ENCODE data around the gene CCR5.
"Not testable (repeated sequence)": the region's sequence is repeated elsewhere in the genome, so short reads cannot be mapped to it uniquely, and the experiment has no call there.

CCR5 gene

DNA sequence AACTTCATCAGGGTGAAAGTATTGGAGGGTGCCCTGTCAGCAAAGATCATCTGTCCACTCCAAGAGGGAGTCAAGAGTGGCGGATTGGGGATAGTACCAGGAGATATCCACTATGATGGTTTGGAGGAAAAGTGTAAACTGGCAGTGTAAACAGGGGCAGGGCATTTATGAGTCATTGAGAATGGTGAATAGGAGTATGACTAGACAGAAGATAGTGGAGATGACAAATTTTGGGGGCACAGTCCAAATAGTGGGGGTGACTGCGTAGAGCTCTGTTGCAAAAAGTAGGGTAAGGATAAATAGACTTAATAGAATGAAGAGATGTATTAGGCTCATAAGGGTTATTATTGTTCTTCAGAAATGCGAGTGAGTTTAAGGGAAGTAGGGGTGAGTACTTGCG lies 18.1 kb downstream of the CCR5 start:
- not testable (repeated sequence) for DNase-seq

DNA sequence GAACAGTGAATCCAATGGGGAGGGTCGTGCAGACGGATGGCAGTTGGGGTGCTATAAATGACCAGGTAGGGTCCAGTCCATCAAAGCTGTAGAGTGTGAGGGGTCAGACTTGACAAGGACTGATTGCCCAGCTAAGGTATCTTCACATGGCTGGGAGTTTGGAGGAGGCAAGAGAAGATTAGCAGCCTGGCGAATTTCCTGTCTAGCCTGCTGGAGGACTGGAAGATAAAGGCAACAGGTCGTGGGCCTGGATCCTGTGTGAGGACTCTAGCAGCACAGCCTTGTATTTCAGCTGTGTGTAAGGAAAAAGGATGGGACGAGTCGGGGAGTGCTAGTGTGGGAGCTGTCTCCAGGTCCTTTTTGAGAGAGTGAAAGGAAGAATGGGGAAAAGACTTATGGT lies 18.6 kb downstream of the CCR5 start:
- no peak for DNase-seq

DNA sequence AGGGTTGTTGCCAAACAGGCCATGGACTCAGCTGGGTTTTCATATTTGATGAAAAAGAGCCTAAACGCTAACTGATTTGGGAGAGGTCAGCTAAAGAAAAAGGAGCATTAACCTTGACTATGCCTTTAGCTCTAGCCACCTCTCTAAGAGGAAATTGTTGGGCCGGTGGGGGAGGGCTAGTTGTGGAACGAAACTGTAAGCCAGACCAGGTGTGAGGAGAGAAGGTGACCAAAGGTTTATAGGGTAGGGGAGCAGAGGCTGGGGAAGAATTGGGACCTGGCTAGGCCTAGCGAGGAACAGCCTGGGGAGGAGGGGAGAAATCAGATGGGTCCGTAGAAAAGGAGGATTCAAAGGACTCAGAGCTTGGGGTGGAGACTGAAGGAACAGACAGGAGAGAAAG lies 20.8 kb downstream of the CCR5 start:
- not testable (repeated sequence) for DNase-seq

DNA sequence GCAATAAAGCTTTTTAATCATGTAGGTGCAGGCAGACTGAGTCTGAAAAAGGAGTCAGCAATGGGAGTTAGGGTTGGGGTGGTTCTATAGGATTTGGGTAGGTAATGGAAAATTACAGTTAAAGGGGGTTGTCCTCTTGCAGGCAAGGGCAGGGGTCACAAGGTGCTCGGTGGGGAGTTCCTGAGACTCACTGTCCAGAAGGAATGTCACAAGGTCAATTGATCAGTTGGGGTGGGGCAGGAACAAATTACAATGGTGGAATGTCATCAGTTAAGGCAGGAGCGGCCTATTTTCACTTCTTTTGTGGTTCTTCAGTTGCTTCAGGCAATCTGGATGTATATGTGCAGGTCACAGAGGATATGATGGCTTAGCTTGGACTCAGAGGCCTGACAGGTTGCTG lies 22.3 kb downstream of the CCR5 start:
- DNase-seq, result no peak

DNA sequence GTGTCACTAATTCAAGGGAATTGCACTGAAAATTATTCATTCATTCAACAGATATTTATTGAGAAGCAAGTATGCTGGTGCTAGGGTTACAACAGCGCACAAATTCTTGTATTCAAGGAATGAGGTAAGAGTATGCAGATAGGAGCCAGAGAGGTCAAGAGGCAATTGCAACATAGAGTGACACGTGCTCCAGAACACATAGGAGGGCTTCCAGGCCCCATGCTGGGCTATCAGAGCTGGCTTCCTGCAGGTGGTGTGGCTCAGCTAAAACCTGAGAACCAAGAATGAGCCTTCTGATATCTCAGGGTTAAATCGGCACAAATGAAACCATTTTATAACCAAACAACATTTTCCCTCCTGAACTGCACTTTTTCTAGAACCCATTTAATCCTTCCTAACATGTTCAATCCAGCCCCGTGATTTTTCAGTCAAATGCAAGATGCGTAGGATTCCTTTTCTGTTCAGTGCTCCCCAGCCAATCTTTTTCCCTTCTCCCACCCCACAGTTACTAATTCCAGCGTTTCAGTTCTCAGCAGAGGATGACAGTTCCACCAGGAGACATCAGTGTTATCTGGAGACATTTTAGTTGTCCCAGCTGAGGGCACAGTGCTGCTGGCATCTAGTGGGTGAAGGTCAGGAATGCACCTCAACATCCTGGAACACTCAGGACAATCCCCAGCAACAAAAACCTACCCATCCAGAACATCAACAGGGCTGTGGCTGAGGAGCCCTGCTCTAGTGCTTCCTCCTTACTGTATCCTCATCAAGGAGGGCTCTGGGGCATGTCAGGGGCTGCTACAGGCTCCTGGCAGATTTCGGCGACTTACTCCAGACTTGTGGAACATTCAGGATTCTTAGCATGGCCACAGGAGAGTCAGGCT lies 23.0 kb downstream of the CCR5 start:
- no peak for DNase-seq

DNA sequence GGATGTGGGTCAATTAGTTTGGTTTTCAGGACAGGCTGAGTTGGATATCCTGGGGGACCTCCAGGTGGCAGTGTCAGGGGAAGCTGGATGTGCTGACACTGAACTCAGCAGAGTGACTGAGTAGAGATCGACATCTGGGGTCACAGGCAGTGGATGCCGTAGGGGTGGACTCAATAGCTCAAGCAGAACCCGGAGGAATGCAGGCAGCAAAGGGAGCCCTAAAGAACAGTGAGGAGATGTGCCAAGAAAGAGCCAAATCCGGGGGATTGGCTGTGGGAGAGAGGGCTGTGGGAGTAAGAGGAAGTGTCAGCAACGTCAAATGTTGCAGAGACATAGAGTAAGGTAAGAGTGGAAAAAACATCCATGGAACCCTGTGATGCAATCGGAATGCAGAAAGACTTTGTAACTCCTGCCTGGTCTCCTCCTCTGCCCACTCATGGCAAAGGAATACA lies 24.5 kb downstream of the CCR5 start:
- DNase-seq, result no peak

DNA sequence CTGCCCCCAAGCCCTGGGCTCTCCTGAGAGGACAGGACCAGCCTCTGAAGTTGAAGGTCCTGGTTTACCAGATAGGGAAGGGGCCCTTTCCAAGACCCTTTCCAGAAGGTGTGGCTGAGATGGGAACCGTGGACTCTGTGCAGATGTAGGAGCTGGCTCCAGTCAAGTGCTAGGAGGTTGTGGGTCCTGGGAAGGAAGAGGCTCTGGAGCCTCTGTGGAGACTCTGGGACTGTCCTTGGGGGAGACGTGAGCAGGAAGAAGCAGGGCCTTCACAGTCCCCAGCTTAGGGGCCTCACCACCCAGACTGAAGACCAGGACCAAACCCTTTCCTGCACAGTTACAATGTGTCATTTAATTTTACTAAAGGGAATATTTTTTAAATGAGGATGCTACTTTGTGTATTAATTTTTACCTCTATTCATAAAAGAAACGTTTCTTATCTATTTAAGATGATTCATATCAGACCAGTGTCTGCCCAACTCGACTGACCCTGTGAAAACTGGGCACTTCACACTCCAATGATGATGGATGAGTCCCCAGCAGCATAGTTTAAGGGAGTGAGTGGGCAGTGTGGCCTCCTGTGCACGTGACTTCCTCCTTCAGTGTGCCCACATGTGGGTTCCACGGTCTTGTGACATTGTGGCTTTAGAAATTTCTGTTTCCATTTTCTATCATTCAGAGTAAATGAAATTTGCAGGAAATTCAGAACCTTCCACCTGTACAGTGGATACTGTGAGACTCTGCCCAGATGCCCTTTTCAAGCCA lies 25.2 kb downstream of the CCR5 start:
- no peak for DNase-seq

DNA sequence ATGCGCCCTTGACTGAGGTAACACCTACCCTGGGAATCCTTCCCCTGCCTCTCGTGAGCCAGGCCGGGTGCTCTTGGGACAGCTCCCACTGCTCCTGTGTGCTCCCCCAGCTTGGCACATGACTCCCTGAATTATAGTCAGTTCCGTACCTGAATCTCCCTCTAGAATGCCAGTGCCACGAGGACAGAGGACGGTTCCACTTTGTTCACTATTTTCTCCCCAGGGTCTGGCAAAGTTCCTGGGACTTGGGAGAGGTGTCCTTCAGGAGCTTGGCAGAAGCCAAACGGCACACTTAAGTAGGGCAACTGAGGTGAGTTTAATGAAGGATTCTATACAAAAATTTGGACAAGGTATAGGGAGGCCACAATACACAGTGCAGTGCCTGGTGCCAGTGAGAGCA lies 26.4 kb downstream of the CCR5 start:
- no peak for DNase-seq

DNA sequence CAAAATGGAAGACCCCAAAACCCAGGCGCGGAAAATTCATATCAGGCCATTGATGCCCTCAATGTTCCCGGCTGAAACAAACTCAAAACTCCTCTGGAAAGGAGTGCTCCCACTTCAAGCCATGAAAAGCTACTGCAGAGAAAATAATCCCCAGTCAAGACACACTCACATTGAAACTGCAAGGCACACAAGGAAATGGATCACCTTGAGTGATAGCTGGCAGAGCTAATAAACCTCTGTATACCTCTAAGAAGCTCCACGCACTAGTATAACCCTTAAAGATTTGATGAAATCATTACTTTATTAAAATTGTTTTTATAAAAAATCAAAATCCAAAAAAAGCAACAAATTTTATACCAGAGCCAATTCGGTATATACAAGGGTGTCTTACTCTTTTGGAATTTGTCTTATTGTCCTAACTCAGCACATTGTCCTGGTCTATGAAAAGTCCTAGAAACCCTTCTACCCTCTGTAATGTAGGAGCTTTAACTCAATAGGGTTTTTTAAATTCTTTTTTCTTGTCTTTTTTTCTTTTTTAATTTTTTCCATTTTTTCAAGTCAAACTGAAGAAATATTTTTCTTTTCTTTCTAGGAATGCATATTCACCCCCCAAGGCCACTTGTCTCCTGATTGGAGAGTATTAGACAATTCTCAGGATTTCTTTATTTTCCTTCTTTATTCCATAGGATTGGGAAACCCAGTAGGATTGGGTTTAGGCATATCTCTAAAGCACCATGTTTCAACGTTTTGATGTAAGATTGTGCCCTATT lies 27.6 kb downstream of the CCR5 start:
- no peak for DNase-seq

DNA sequence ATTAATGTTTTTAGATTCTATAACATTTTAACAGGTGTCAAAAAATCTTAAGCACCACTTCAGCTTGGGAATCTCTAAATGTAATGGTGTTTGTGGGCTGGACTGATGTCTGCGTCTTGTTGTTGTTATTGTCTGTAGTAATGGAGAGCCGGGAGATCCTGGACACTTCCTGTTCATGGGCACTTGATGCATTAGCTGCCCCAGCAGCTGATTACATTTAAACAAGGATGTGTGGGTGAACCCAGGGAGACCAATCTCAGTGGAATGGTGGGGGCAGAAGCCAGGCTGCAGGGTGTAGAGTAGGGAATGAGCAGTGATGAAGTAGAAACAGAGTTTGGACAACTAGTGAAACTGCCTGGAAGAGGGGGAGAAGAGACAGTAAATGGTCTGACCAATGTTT lies 28.4 kb downstream of the CCR5 start:
- no peak for DNase-seq

DNA sequence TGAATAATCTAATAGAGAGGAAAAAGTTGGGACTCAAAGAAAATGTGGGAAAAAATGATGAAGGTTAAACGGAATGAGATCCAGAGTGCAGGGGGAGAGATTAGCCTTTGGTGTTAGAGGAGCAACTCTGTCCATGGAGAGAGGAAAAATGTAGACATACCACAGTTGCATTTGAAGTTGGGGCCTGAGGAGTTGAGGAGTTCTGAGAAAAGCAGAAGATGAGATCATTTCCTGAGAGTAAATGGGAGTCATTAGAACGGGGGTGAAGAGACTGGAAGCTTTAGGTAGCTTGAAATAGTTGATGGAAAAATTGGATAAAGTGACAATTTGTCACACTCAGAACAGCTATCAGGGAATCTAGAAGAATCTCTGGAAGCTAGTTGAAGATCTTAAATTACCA lies 28.8 kb downstream of the CCR5 start:
- DNase-seq, result no peak

DNA sequence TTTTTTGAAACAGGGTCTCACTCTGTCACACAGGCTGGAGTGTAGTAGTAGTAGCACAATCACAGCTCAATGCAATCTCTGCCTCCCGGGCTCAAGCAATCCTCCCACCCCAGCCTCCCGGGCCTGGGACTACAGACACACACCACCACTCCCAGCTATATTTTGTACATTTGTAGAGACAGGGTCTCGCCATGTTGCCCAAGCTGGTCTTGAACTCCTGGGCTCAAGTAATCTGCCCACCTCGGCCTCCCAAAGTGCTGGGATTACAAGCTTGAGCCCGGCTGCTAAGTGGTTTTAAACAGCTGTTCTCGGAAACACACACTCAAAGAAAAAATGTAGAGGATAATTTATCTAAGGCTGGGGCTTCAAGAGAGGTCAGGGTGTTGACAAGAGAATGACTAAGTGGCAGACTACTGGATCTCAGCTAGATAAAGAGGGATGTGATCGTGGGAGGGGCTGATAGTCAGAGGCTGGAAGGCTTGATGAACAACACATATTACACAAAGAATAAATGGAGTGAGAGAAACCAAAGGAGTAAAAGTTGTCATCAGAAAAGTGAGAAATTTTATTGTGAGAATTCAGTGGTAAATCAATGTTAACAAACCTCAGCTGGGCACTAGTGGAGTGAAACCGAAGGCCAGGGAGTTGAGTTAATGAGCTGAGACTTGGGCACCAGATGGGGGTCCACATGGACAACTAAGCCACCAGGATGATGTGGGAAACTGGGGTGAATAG lies 29.4 kb downstream of the CCR5 start:
- DNase-seq, result no peak

DNA sequence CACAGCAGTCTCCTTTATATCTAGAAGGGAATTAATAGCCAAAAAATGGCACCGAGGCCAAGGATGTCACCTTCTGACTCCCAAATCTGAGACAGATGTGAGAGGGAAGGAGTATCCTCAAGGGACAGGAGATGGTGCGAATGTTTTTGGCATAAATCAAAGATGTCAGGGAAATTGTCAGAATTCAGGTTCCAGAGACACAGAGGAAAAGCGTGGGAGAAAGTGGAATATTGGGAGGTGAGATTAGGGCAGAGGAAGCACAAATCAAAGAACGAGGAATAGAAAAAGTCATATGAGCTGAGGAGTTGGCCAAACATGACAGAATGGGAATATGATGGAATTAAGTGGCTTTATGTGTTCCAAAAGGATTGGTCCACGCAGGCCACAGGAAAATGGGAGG lies 30.1 kb downstream of the CCR5 start:
- DNase-seq, result no peak

DNA sequence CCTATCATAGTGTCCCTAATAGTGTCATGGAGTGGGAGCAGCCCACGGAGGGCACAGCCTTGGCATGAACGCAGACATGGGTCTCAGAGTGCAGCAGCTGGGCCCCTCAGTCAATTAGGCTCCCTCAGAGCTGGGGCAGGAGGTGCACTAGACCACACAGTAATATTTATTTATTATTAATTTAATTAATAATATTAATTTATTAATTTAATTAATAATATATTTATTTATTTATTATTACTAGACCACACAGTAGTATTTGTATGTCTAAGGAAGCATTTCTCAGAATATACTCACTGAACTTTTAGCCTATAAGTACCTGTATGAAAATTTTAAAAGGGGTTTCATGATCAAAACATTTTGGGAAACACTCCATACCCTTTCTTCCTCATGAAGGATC lies 30.8 kb downstream of the CCR5 start:
- no peak for DNase-seq

DNA sequence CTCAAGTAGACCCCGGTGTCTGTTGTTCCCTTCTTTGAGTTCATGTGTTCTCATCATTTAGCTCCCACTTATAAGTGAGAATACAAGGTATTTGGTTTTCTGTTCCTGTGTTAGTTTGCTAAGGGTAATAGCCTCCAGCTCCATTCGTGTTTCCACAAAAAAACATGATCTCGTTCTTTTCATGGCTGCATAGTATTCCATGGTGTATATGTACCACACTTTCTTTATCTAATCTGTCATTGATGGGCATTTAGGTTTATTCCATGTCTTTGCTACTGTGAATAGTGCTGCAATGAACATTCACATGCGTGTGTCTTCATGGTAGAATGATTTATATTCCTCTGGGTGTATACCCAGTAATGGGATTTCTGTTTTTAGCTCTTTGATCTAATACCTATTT lies 32.2 kb downstream of the CCR5 start:
- not testable (repeated sequence) for DNase-seq

DNA sequence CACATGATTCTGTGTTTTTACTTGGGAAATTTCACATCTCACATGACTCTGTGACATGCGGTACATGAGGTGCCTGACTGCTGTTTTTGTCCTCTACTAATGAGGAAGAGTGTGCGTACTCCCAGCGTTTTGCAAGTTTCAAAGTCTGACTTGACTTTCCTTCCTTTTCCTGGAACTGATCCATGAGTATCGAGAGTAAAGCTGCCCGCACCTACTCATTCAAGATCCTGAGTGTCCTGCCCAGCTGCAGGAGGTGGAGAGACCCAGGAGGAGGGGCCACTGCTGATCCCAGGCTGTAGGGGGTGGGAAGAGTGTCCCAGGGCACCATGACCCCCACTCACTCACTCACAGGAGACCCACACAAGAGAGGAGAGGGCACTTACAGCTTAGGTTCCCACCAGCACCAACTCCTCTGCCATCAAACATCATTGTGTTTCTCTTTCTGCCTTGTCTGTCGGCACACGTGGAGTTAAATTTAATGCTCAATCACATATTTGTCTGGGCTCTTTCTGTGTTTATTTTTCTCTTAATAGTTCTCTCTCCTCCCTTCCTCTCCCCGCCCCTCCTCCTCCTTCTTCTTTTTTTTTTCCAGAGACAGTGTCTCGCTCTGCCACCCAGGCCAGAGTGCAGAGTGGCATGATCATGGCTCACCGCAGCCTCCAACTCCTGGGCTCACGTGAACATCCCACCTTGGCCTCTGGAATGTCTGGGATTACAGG lies 34.7 kb downstream of the CCR5 start:
- DNase-seq, result no peak

DNA sequence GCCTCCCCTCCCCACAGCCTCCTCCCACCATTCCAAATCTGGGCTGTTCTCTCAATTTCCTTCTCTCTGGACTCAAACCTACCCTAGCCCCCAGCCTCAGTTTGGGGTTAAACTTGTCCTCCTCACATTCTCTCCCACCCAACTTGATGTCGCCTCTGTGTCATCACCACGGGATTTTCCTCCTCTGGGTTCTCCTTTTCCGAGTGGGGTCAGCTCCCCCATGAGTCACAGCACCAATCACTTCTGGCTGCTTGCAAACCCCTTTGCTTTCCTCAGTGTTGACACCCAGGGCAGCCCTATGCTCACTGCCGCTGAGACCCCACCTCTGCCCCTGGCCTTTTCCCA lies 35.7 kb downstream of the CCR5 start:
- no peak for DNase-seq

DNA sequence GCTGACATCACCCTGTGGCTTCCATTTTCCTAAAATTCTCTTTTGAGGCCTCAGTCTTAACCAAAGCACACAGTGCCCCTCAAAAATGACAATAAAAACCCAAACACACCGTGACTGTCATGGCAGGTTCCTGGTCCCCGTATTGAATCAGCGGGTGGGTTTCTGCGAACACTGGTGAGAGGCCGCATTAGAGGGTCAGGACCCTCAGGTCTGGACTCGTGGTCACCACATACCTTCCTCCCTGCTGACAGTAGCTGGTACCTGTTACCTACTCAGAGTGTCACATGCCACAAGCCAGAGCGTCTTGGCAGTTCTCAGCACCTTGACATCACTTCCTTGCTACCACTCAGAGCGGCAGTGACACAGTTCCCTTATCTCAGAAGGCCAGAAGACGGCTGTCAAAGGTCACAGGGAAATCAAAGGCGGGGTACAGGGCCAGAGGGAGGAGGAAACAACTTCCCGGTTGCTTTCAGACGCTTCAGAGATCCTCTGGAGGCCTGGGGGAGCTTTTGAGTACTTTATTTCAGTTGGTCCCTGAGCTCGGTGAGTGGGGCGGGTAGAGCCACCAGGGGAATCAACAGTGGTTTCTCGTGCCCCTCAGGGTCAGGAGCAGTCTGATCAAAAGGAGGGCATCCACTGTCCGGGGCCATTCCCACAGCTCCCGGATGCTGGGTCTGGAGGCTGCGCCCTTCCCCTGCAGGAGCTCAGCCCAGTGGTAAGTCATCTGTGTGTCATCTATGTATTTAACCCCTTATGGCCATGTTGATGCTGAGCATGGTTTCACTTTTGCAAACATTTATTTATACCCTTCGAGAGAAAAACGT lies 36.3 kb downstream of the CCR5 start, which contains the start of the genes CCR5AS and CCRL2:
Gene CCR5AS, minus strand, starts transcription at position 279 of the 824 bp plus-strand sequence.
Gene CCRL2, plus strand, starts transcription at position 472 of the 824 bp plus-strand sequence. CDS start 821 bp downstream, outside the sequence.
- no peak for DNase-seq

DNA sequence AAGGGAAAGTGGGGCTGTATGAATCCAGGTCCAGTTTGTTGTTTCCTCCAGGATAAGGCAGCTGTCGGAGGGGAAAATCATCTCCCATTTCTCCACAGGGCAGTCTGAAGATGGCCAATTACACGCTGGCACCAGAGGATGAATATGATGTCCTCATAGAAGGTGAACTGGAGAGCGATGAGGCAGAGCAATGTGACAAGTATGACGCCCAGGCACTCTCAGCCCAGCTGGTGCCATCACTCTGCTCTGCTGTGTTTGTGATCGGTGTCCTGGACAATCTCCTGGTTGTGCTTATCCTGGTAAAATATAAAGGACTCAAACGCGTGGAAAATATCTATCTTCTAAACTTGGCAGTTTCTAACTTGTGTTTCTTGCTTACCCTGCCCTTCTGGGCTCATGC lies 37.2 kb downstream of the CCR5 start:
- no peak for DNase-seq

DNA sequence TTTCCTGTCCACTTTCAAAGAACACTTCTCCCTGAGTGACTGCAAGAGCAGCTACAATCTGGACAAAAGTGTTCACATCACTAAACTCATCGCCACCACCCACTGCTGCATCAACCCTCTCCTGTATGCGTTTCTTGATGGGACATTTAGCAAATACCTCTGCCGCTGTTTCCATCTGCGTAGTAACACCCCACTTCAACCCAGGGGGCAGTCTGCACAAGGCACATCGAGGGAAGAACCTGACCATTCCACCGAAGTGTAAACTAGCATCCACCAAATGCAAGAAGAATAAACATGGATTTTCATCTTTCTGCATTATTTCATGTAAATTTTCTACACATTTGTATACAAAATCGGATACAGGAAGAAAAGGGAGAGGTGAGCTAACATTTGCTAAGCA lies 38.1 kb downstream of the CCR5 start:
- no peak for DNase-seq

Measured in NCI-H526 treated with DMSO at 0.1 percent for 48 hours (cell line).